Naive B cell (primary cell): ENCODE results near the gene ADNP2. TPM values are rescaled to one million over a fixed set of nuclear protein-coding genes. Genes with fewer than 3 reads are reported as not detected.

ENCODE experiments used
- ATAC-seq, 2 donors: fragments of 150-1000 bp; cut with Tn5 transposase; 2 replicates each; pipeline ENCODE4 v1.10.0; 2021; ENCODE audit warnings: low read depth in 2 of 2, mild to moderate bottlenecking in 2 of 2, moderate library complexity in 2 of 2
- DNase-seq: peaks from one replicate; pipeline ENCODE4 v3.0.0; 2022
- H3K27ac Mint-ChIP-seq, 6 donors: one replicate each; pipeline ENCODE4 v1.8.0; 2020 to 2022; ENCODE audit warnings: mild to moderate bottlenecking in 6 of 6, mixed read lengths in 6 of 6, moderate library complexity in 5 of 6, inconsistent platforms in 2 of 6
- H3K27me3 Mint-ChIP-seq, 3 donors: one replicate each; pipeline ENCODE4 v1.8.0; 2021 to 2022; ENCODE audit warnings: mixed read lengths in 3 of 3, mild to moderate bottlenecking in 1 of 3
- H3K36me3 Mint-ChIP-seq, 2 donors: one replicate each; pipeline ENCODE4 v1.8.0; 2020 to 2022; ENCODE audit warnings: mixed read lengths in 2 of 2, inconsistent platforms in 1 of 2, mild to moderate bottlenecking in 1 of 2
- H3K4me1 Mint-ChIP-seq, 3 donors: one replicate each; pipeline ENCODE4 v1.8.0; 2020 to 2022; ENCODE audit warnings: mixed read lengths in 3 of 3, inconsistent platforms in 1 of 3, mild to moderate bottlenecking in 1 of 3, moderate library complexity in 1 of 3
- H3K4me3 Mint-ChIP-seq, 8 donors: one replicate each; pipeline ENCODE4 v1.8.0; 2020 to 2022; ENCODE audit warnings: mild to moderate bottlenecking in 8 of 8, mixed read lengths in 8 of 8, moderate library complexity in 8 of 8, inconsistent platforms in 2 of 8
- H3K9me3 Mint-ChIP-seq, 7 donors: one replicate each; pipeline ENCODE4 v1.8.0; 2020 to 2022; ENCODE audit warnings: mixed read lengths in 7 of 7, mild to moderate bottlenecking in 5 of 7, inconsistent platforms in 2 of 7, moderate library complexity in 1 of 7
- polyA plus RNA-seq, 6 donors: library from polyadenylated mRNA; unstranded; fragments of 300-500 nt; fragmentation: Illumina TruSeq; gene quantifications; one replicate each; pipeline ENCODE4 v1.2.3, GENCODE V29; 2021; ENCODE audit warnings: low read depth in 6 of 6

The ADNP2 gene
- polyA plus RNA-seq, 6 donors from 2014 or later, result 4.2 to 7.1 (median 5.1) TPM

- Mint-ChIP-seq H3K4me1 (peaks cover 0 to 5% (median 0%) of the 10 kb centered on the region in 3 donors), H3K36me3 (no peaks in the 10 kb centered on the region), H3K27ac (peak overlapping the region in 1 of 6 donors; percentile 25), H3K9me3 (no peaks in the 10 kb centered on the region), H3K27me3 (peaks cover 3 to 12% (median 9%) of the 10 kb centered on the region in 3 donors), H3K4me3 (no peak overlapping the region)
- DNase-seq, result no peak
- no peak for ATAC-seq
Observed at GRCh38 chr18:80182855-80183254, 73.8 kb downstream of the ADNP2 start.

- Mint-ChIP-seq H3K27me3 (peaks cover 2 to 9% (median 6%) of the 10 kb centered on the region in 3 donors), H3K9me3 (no peaks in the 10 kb centered on the region), H3K4me3 (no peak overlapping the region), H3K4me1 (peaks cover 0 to 4% (median 0%) of the 10 kb centered on the region in 3 donors), H3K36me3 (no peaks in the 10 kb centered on the region), H3K27ac (peak overlapping the region in 2 of 6 donors; percentile 25 to 96)
- no peak for ATAC-seq
- no peak for DNase-seq
Observed at GRCh38 chr18:80183273-80184050, 74.4 kb downstream of the ADNP2 start.

DNA sequence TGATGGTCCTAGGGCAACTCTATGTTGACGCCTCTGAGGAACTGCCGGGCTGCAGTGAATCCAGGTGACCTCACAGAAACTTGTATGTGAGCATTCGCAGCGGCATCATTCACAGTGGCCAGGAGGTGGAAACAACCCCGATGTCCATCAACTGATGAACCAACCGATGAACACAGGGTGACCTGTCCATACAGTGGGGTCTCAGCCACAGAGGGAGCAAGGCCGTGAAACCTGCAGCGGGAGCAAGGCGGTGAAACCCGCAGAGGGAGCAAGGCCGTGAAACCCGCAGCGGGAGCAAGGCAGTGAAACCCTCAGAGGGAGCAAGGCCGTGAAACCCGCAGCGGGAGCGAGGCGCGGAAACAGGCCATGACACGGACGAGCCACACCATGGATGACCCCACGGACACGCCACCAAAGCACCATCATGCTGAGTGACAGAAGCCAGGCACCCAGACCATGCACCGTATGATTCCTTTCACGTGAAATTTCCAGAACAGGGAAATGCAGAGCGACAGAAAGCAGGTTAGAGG lies 75.2 kb downstream of the ADNP2 start:
- H3K27ac Mint-ChIP-seq, result no peak overlapping the region
- ATAC-seq, result no peak
- peaks cover 0 to 5% (median 0%) of the 10 kb centered on the region in 3 donors for H3K27me3 Mint-ChIP-seq
- no peaks in the 10 kb centered on the region for H3K9me3 Mint-ChIP-seq
- no peaks in the 10 kb centered on the region for H3K36me3 Mint-ChIP-seq
- no peak for DNase-seq
- no peak overlapping the region for H3K4me3 Mint-ChIP-seq
- no peaks in the 10 kb centered on the region for H3K4me1 Mint-ChIP-seq

DNA sequence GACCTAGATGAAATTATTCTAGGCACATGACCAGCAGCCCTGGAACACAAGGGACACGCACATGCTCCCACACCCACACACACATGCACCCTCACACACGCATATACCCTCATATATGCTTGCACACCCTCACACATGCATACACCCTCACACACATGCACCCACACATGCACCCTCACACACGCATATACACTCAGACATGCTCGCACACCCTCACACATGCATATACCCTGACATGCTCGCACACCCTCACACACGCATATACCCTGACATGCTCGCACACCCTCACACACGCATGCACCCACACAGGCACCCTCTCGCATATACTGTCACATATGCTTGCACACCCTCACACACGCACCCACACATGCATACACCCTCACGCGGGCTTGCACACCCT lies 76.5 kb downstream of the ADNP2 start:
- Mint-ChIP-seq H3K36me3 (no peaks in the 10 kb centered on the region), H3K27me3 (peaks cover 0 to 9% (median 0%) of the 10 kb centered on the region in 3 donors), H3K4me1 (no peaks in the 10 kb centered on the region), H3K27ac (no peak overlapping the region), H3K9me3 (no peaks in the 10 kb centered on the region), H3K4me3 (no peak overlapping the region)
- DNase-seq (no peak), ATAC-seq (no peak)

DNA sequence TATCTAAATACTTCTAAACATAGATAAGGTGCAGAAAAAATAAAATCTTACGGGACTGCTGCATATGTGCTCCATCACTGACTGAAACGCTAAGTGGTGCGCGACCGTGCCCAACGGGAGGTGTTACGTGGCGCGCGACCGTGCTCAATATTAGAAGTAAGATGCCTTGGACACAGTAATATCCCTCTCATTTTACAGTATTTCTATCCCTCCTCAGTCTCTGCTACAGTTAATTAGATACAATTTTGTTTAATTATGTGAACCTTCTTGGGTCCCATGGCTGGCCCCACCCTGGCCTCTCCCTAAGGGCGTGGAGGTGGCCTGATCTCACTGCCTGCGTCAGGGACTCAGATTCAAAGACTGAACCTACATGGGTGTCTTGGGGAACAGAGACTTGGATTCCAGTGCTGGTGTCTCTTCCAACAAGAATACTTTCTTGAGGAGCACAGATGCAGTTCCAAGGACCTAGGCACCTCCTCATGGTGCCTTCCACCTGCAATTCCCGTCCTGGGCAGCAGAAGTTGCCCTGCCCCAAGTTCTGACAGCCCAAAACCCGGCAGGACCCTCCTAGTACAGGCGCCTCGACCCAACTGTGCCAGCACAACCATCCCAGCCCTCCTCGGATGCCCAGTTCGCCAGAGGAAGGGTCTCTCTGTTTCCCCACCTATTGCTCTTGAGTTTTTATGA lies 79.0 kb downstream of the ADNP2 start:
- Mint-ChIP-seq H3K27ac (no peak overlapping the region), H3K9me3 (no peaks in the 10 kb centered on the region), H3K27me3 (peaks cover 0 to 18% (median 11%) of the 10 kb centered on the region in 3 donors), H3K36me3 (no peaks in the 10 kb centered on the region), H3K4me1 (no peaks in the 10 kb centered on the region), H3K4me3 (peak overlapping the region in 1 of 8 donors; percentile 17)
- DNase-seq, result no peak
- ATAC-seq, result no peak

DNA sequence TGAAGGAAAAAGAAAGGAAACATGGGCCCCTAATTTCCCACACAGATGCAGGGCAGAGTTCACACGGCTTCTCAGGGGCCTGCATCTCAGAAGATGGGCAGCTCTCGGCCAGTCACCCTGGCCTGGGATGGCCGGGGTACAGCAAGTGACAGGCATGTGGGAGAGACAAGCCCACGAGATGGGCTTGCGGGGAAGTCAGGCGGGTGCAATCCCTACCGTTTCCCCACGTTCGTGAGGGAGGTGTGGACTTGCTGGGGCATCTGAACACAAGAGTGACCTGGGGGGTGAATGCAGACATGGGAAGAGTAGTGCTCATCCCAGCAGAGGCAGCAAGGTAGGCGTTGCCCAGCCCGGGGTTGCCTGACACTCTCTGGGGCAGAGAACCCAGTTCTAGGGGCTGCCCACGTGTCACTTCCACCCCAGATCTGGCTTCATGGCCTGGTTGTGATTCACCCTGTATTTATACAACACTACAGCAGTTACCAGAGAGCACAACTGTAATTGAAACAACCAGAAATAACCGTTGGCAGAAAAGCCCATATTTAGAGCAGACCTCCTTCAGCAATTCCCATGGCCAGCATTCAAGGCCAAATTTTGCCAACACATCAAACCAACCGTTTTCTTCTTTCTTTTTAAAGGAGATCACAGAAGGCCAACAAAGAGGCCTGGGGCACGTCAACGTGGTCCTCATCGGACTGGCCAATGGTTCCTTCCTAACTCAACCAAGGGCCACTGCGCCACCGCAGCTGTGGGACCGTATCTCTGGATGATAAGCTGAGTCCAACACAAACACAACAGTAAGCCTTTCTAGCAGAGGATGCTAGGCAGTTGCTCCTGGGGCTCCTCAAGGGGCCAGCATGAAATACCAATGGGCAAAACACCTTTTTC lies 79.8 kb downstream of the ADNP2 start:
- ATAC-seq (no peak), DNase-seq (no peak)
- peak overlapping the region in 1 of 6 donors; percentile 50 for H3K27ac Mint-ChIP-seq
- H3K4me3 Mint-ChIP-seq, result no peak overlapping the region
- H3K27me3 Mint-ChIP-seq, result peaks cover 0 to 18% (median 11%) of the 10 kb centered on the region in 3 donors
- no peaks in the 10 kb centered on the region for H3K4me1 Mint-ChIP-seq
- H3K36me3 Mint-ChIP-seq, result no peaks in the 10 kb centered on the region
- no peaks in the 10 kb centered on the region for H3K9me3 Mint-ChIP-seq

DNA sequence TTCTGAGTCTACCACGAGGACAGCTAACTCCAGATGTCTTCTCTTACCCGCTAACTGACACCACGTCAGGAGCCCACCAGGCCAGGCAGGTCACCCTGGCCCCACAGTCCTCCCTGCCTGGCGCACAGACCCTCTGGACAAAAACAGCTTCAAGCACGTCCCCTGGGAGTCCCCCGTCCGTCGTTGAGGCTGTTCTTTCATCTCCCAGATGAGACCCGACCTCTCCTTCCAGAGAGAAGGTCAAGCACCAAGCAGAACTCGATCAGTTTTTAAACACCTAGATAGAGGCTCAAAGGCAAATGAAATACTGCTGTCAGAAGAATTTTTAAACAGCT lies 80.4 kb downstream of the ADNP2 start:
- Mint-ChIP-seq H3K36me3 (no peaks in the 10 kb centered on the region), H3K9me3 (no peaks in the 10 kb centered on the region), H3K27ac (peak overlapping the region in 1 of 6 donors; percentile 26), H3K27me3 (peaks cover 3 to 16% (median 11%) of the 10 kb centered on the region in 3 donors), H3K4me1 (no peaks in the 10 kb centered on the region), H3K4me3 (no peak overlapping the region)
- DNase-seq (no peak), ATAC-seq (no peak)

Other genes with a start within 250 kb of the ADNP2 start
- 10 to 100 TPM; 26.3 to 40.9 (median 34.5) TPM for gene SLC66A2, start 157.6 kb upstream of the ADNP2 start, polyA plus RNA-seq
- gene HSBP1L1, start 144.6 kb upstream of the ADNP2 start, polyA plus RNA-seq, result 10 to 100 TPM in 1 of 6 donors, 1 to 10 TPM in 5; 1.8 to 10.5 (median 4.5) TPM
- gene TXNL4A, start 120.7 kb upstream of the ADNP2 start, polyA plus RNA-seq, result 100 to 1,000 TPM; 192 to 253 (median 220) TPM
- 10 to 100 TPM in 5 of 6 donors, 1 to 10 TPM in 1; 6.5 to 18.4 (median 17.1) TPM for gene RBFA, start 74.8 kb upstream of the ADNP2 start, polyA plus RNA-seq
- gene PARD6G, start 138.3 kb downstream of the ADNP2 start, polyA plus RNA-seq, result not detected